HCT116 (cell line): ENCODE measurements around the gene TM9SF2. TPM values are rescaled to one million over a fixed set of nuclear protein-coding genes. Genes with fewer than 3 reads are reported as not detected.

Experiments used
- ATAC-seq: fragments of 200-7000 bp; cut with Tn5 transposase; 2 replicates; pipeline ENCODE4 v1.9.1; 2020; ENCODE audit warnings: mild to moderate bottlenecking, moderate library complexity
- BruUV-seq: library from RNA; stranded (reverse); fragments of 400-500 nt; replicated peaks from 2 replicates; lab custom pipeline; 2021; lab: Mats Ljungman, UMichigan
- CTCF ChIA-PET: fragments of 300-600 bp; sonication (Branson Sonifier 250); formaldehyde crosslinking; loops from one replicate; lab custom pipeline; 2021; ENCODE audit warnings: antibody characterized with exemption; lab: Charles Lee
- POLR2A ChIA-PET: fragments of 300-600, 350-600 bp; sonication (Branson Sonifier 250); formaldehyde crosslinking; loops from one replicate; lab custom pipeline; 2021; ENCODE audit warnings: antibody characterized with exemption; lab: Charles Lee
- RAD21 ChIA-PET, 2 experiments: fragments of 300-600 bp; sonication (Branson Sonifier 250); formaldehyde crosslinking; loops; one replicate each; lab custom pipeline; 2023; ENCODE audit warnings: low total read pairs in 2 of 2; ENCODE audit not compliant: uncharacterized antibody in 2 of 2, unreplicated experiment in 2 of 2, low non-redundant PET in 1 of 2; lab: Charles Lee
- DNase-seq: peaks from one replicate; pipeline ENCODE4 v3.0.0-alpha.2; 2010; ENCODE audit warnings: low read depth, low spot score
- H2AFZ ChIP-seq: fragments of 200-600 bp; shearing (Covaris generic), sonication (generic); 2 replicates; pipeline ENCODE4 v1.6.1; 2017; ENCODE audit warnings: low read depth, mixed run types, mixed read lengths, antibody characterized with exemption, low read length; ENCODE audit not compliant: poor library complexity, severe bottlenecking
- H3K27ac ChIP-seq: 2 replicates; pipeline ENCODE4 v1.5.1; 2012; ENCODE audit warnings: low read depth, low read length
- H3K27me3 ChIP-seq: fragments of 200-600 bp; sonication (generic); 2 replicates; pipeline ENCODE4 v1.6.1; 2016; ENCODE audit warnings: mixed run types, low read length, mixed read lengths; ENCODE audit not compliant: insufficient read depth
- H3K36me3 ChIP-seq, 2 experiments: fragments of 200-500 bp in 1 of 2; fragments of 200-600 bp in 1 of 2; sonication (Bioruptor generic) in 1 of 2; sonication (generic) in 1 of 2; 2 replicates each; pipeline versions ENCODE4 v1.5.1 to v1.6.1; 2014 to 2016; ENCODE audit warnings: low read length in 2 of 2, inconsistent platforms in 1 of 2, mixed read lengths in 1 of 2, mixed run types in 1 of 2; ENCODE audit not compliant: insufficient read depth in 2 of 2, control insufficient read depth in 1 of 2
- H3K4me1 ChIP-seq, 2 experiments: fragments of 200-600 bp in 1 of 2; sonication (generic) in 1 of 2; 2 replicates each; pipeline versions ENCODE4 v1.5.1 to v1.6.1; 2012 to 2017; ENCODE audit warnings: low read length in 2 of 2, inconsistent platforms in 1 of 2, mild to moderate bottlenecking in 1 of 2, mixed read lengths in 1 of 2, mixed run types in 1 of 2, moderate library complexity in 1 of 2; ENCODE audit not compliant: insufficient read depth in 2 of 2, control insufficient read depth in 1 of 2
- H3K4me2 ChIP-seq: fragments of 200-600 bp; sonication (generic); 2 replicates; pipeline ENCODE4 v1.6.1; 2017; ENCODE audit warnings: mixed run types, low read length, mixed read lengths
- H3K4me3 ChIP-seq, 2 experiments: fragments of 200-600 bp in 1 of 2; sonication (generic) in 1 of 2; replicated peaks in 1 of 2; 2 replicates each; pipeline ENCODE4 v1.5.1; 2011 to 2016; ENCODE audit warnings: low read length in 2 of 2, control low read depth in 1 of 2, low read depth in 1 of 2, mild to moderate bottlenecking in 1 of 2, mixed read lengths in 1 of 2, mixed run types in 1 of 2
- H3K79me2 ChIP-seq: fragments of 200-600 bp; sonication (generic); 2 replicates; pipeline ENCODE4 v1.6.1; 2017; ENCODE audit warnings: mild to moderate bottlenecking, mixed run types, low read length, moderate library complexity, mixed read lengths; ENCODE audit not compliant: insufficient read depth
- H3K9ac ChIP-seq: fragments of 200-600 bp; sonication (generic); 2 replicates; pipeline ENCODE4 v1.6.1; 2016; ENCODE audit warnings: low read length, mixed read lengths
- H3K9me2 ChIP-seq: fragments of 200-600 bp; sonication (generic), shearing (Covaris generic); 2 replicates; pipeline ENCODE4 v1.6.1; 2017; ENCODE audit warnings: mixed run types, mild to moderate bottlenecking, moderate library complexity; ENCODE audit not compliant: insufficient read depth
- H3K9me3 ChIP-seq, 2 experiments: fragments of 200-500 bp in 1 of 2; fragments of 200-600 bp in 1 of 2; sonication (Bioruptor generic) in 1 of 2; sonication (generic) in 1 of 2; 2 replicates each; pipeline ENCODE4 v1.6.1; 2014 to 2017; ENCODE audit warnings: low read length in 2 of 2, mixed read lengths in 2 of 2, inconsistent platforms in 1 of 2, low read depth in 1 of 2, mild to moderate bottlenecking in 1 of 2, mixed run types in 1 of 2, moderate library complexity in 1 of 2; ENCODE audit not compliant: control insufficient read depth in 1 of 2, insufficient read depth in 1 of 2
- H4K20me1 ChIP-seq: fragments of 200-600 bp; sonication (generic), shearing (Covaris generic); 2 replicates; pipeline ENCODE4 v1.6.1; 2017; ENCODE audit warnings: mixed run types, mild to moderate bottlenecking, moderate library complexity; ENCODE audit not compliant: insufficient read depth
- CEBPB ChIP-seq: IDR thresholded peaks from 2 replicates; pipeline ENCODE4 v1.6.1; 2012; ENCODE audit warnings: low read depth
- CTCF ChIP-seq, 3 experiments: fragments of 200-600 bp in 1 of 3; sonication (generic) in 1 of 3; IDR thresholded peaks in 2 of 3; conservative IDR thresholded peaks in 1 of 3; 2 replicates each; pipeline ENCODE4 v1.5.1; 2012 to 2017; ENCODE audit warnings: low read depth in 2 of 3, low read length in 2 of 3, antibody characterized with exemption in 1 of 3, borderline replicate concordance in 1 of 3, control low read depth in 1 of 3, mild to moderate bottlenecking in 1 of 3, mixed read lengths in 1 of 3, mixed run types in 1 of 3, moderate library complexity in 1 of 3; ENCODE audit not compliant: insufficient read depth in 1 of 3
- ELF1 ChIP-seq: IDR thresholded peaks from 2 replicates; pipeline ENCODE4 v1.6.1; 2012; ENCODE audit warnings: low read depth, borderline replicate concordance
- EZH2phosphoT487 ChIP-seq: fragments of 200-600 bp; IDR thresholded peaks from 2 replicates; pipeline ENCODE4 v1.6.1; 2018; ENCODE audit warnings: antibody characterized with exemption, borderline replicate concordance
- FOSL1 ChIP-seq: IDR thresholded peaks from 2 replicates; pipeline ENCODE4 v1.6.1; 2012; ENCODE audit warnings: low read depth
- JUND ChIP-seq: IDR thresholded peaks from 2 replicates; pipeline ENCODE4 v1.6.1; 2012
- MAX ChIP-seq: IDR thresholded peaks from 2 replicates; pipeline ENCODE4 v1.6.1; 2012
- POLR2AphosphoS5 ChIP-seq: IDR thresholded peaks from 2 replicates; pipeline ENCODE4 v1.6.1; 2011; ENCODE audit warnings: mild to moderate bottlenecking, low read depth, low read length, moderate library complexity
- RAD21 ChIP-seq: IDR thresholded peaks from 2 replicates; pipeline ENCODE4 v1.6.1; 2012; ENCODE audit warnings: low read depth, mild to moderate bottlenecking
- REST ChIP-seq: IDR thresholded peaks from 2 replicates; pipeline ENCODE4 v1.6.1; 2012; ENCODE audit warnings: low read depth
- SRF ChIP-seq: IDR thresholded peaks from 2 replicates; pipeline ENCODE4 v1.6.1; 2012; ENCODE audit warnings: low read depth
- YY1 ChIP-seq: IDR thresholded peaks from 2 replicates; pipeline ENCODE4 v1.6.1; 2011; ENCODE audit warnings: low read length, low read depth, moderate library complexity, mild to moderate bottlenecking; ENCODE audit not compliant: insufficient replicate concordance; ENCODE audit errors: extremely low read depth
- ZBTB33 ChIP-seq: IDR thresholded peaks from 2 replicates; pipeline ENCODE4 v1.6.1; 2011; ENCODE audit warnings: mild to moderate bottlenecking, low read length, moderate library complexity; ENCODE audit not compliant: insufficient replicate concordance; ENCODE audit errors: extremely low read depth
- ZFX ChIP-seq: fragments of 450-650 bp; IDR thresholded peaks from 2 replicates; pipeline ENCODE4 v1.6.1; 2017
- intact Hi-C: fragments of 100-400 bp; cut with micrococcal nuclease; formaldehyde crosslinking; loops from 2 replicates; pipeline ENCODE4 v1.10.0; 2022
- total RNA-seq: library from RNA; stranded (reverse); gene quantifications from one replicate; pipeline ENCODE4 v1.2.1, GENCODE V29; 2021; ENCODE audit not compliant: unreplicated experiment

Gene TM9SF2
- total RNA-seq, 1 experiment from 2014 or later: 77.8 TPM

- Histone ChIP-seq H4K20me1 (no peaks in the 10 kb centered on the region), H3K4me2 (no peak overlapping the region), H3K9me3 (no peaks in the 10 kb centered on the region), H3K27me3 (no peaks in the 10 kb centered on the region), H2AFZ (no peak overlapping the region), H3K27ac (no peak overlapping the region), H3K9ac (no peak overlapping the region), H3K9me2 (no peaks in the 10 kb centered on the region), H3K79me2 (no peaks in the 10 kb centered on the region), H3K4me3 (no peak overlapping the region), H3K4me1 (no peaks in the 10 kb centered on the region), H3K36me3 (no peaks in the 10 kb centered on the region)
- TF ChIP-seq CEBPB: no peak
- TF ChIP-seq CTCF (IDR thresholded peaks at IDR 0.05 in 2 of 3, conservative IDR thresholded peaks at IDR 0.05 in 1 of 3; ENCODE audit: borderline replicate concordance in 1 of 3, insufficient read depth in 1 of 3, low read depth in 2 of 3, low read length in 2 of 3): no peak
- TF ChIP-seq ELF1: no peak
- TF ChIP-seq ZFX: no peak
- TF ChIP-seq EZH2phosphoT487: no peak
- TF ChIP-seq FOSL1: no peak
- no peak for TF ChIP-seq JUND
- TF ChIP-seq SRF: no peak
- no peak for TF ChIP-seq POLR2AphosphoS5
- TF ChIP-seq MAX: no peak
- no peak for TF ChIP-seq ZBTB33
- TF ChIP-seq YY1: no peak
- no peak for TF ChIP-seq REST
- TF ChIP-seq RAD21: no peak
- POLR2A ChIA-PET: no interaction called here
- CTCF ChIA-PET: no interaction called here
- intact Hi-C loops: no loop called here
- BruUV-seq: no TSS peak
- DNase-seq: no peak
- no peak for ATAC-seq
- RAD21 ChIA-PET: no interaction called here
Observed at GRCh38 chr13:99589575-99589974, 88.3 kb downstream of the TM9SF2 start.
